ENCODE results near the gene PLS1.

- TF ChIP-seq TOX (CRISPR knock-in tag; IDR thresholded peaks at IDR 0.05; ENCODE audit: borderline replicate concordance) (no peak), PATZ1 (CRISPR knock-in tag; IDR thresholded peaks at IDR 0.05; ENCODE audit: borderline replicate concordance) (no peak), CREB5 (CRISPR knock-in tag; IDR thresholded peaks at IDR 0.05; ENCODE audit: low read depth) (no peak), OSR1 (CRISPR knock-in tag; IDR thresholded peaks at IDR 0.05) (no peak), TCF4 (CRISPR knock-in tag; IDR thresholded peaks at IDR 0.05; ENCODE audit: borderline replicate concordance) (no peak), ZNF565 (CRISPR knock-in tag; conservative IDR thresholded peaks at IDR 0.05; ENCODE audit: low read depth) (no peak), ARNTL (CRISPR knock-in tag; IDR thresholded peaks at IDR 0.05; ENCODE audit: borderline replicate concordance, low read depth) (no peak)
Observed at GRCh38 chr3:142680710-142681109, 84.5 kb downstream of the PLS1 start.
